Gastrocnemius medialis (tissue), 4 donors: ENCODE measurements around the gene CTTNBP2. TPM values are rescaled to one million over a fixed set of nuclear protein-coding genes. Genes with fewer than 3 reads are reported as not detected.

Source experiments
- ATAC-seq, 2 donors: fragments of 150-250 bp; one replicate each; pipeline ENCODE4 v1.9.1; 2016
- DNase-seq, 2 donors: peaks; one replicate each; pipeline ENCODE4 v3.0.0-alpha.2; 2019
- H3K27ac ChIP-seq, 4 donors: fragments of 200-600 bp; sonication (generic); 1 replicate in 1 of 4; 2 replicates in 3 of 4; pipeline ENCODE4 v1.5.1; 2016 to 2018; ENCODE audit warnings: mild to moderate bottlenecking in 2 of 4, moderate library complexity in 1 of 4
- H3K27me3 ChIP-seq, 3 donors: fragments of 200-600 bp; sonication (generic) in 2 of 3; 1 replicate in 1 of 3; 2 replicates in 2 of 3; pipeline versions ENCODE4 v1.5.1 to v1.6.0; 2016 to 2019; ENCODE audit warnings: mild to moderate bottlenecking in 1 of 3, moderate library complexity in 1 of 3
- H3K36me3 ChIP-seq, 2 donors: fragments of 200-600 bp; sonication (generic) in 1 of 2; one replicate each; pipeline ENCODE4 v1.5.1; 2017 to 2018
- H3K4me1 ChIP-seq, 2 donors: fragments of 200-600 bp; sonication (generic) in 1 of 2; one replicate each; pipeline ENCODE4 v1.5.1; 2016 to 2017; ENCODE audit warnings: mild to moderate bottlenecking in 2 of 2
- H3K4me3 ChIP-seq, 4 donors: fragments of 200-600 bp; sonication (generic) in 3 of 4; 1 replicate in 1 of 4; 2 replicates in 3 of 4; pipeline ENCODE4 v1.5.1; 2016 to 2019; ENCODE audit warnings: mild to moderate bottlenecking in 2 of 4
- H3K9me3 ChIP-seq, 3 donors: fragments of 200-600 bp; sonication (generic) in 2 of 3; 1 replicate in 1 of 3; 2 replicates in 2 of 3; pipeline ENCODE4 v1.5.1; 2016 to 2019
- CTCF ChIP-seq, 5 experiments: fragments of 450-650 bp in 3 of 5; fragments of 200-600 bp in 2 of 5; sonication (generic) in 2 of 5; IDR thresholded peaks in 4 of 5; conservative IDR thresholded peaks in 1 of 5; 1 replicate in 4 of 5; 2 replicates in 1 of 5; pipeline ENCODE4 v1.5.1; 2016 to 2019; ENCODE audit warnings: antibody characterized with exemption in 5 of 5, mild to moderate bottlenecking in 3 of 5, moderate library complexity in 3 of 5
- POLR2A ChIP-seq, 2 donors: fragments of 450-650 bp; IDR thresholded peaks; one replicate each; pipeline ENCODE4 v1.6.1; 2017; ENCODE audit warnings: antibody characterized with exemption in 2 of 2, mild to moderate bottlenecking in 2 of 2, moderate library complexity in 2 of 2
- in situ Hi-C, 4 donors: fragments of 200-750 bp; cut with MboI; loops; one replicate each; pipeline versions ENCODE4 v1.15.0 to v1.8.0; 2017; ENCODE audit warnings: low sequenced_read_pairs in 4 of 4
- intact Hi-C: fragments of 100-400 bp; cut with DNase I; formaldehyde crosslinking; loops from one replicate; pipeline ENCODE4 v1.15.1; 2023; ENCODE audit warnings: low total_unique reads
- total RNA-seq, 4 donors: library from RNA; depleted of rRNA; stranded (reverse); fragments of >200 nt; gene quantifications; one replicate each; pipeline versions ENCODE4 v1.1.0 to v1.2.3, GENCODE V29; 2016

The CTTNBP2 gene
- total RNA-seq, 4 donors from 2014 or later, result 0.49 to 1.8 (median 1.5) TPM

- ATAC-seq, result no peak
- in situ Hi-C loops, result no loop called here
- H3K4me3 ChIP-seq, result no peak overlapping the region
- H3K9me3 ChIP-seq, result no peaks in the 10 kb centered on the region
- no peak overlapping the region for H3K27ac ChIP-seq
- no peak for TF ChIP-seq CTCF (IDR thresholded peaks at IDR 0.05 in 4 of 5, conservative IDR thresholded peaks at IDR 0.05 in 1 of 5)
- no peak for TF ChIP-seq POLR2A (IDR thresholded peaks at IDR 0.05)
- intact Hi-C loops, result no loop called here
- no peaks in the 10 kb centered on the region for H3K36me3 ChIP-seq
- no peaks in the 10 kb centered on the region for H3K4me1 ChIP-seq
- DNase-seq, result no peak
- H3K27me3 ChIP-seq, result no peaks in the 10 kb centered on the region
These were observed 200.8 kb downstream of the CTTNBP2 start for GRCh38 chr7:117672453-117672852.

- no peaks in the 10 kb centered on the region for H3K9me3 ChIP-seq
- no peak for TF ChIP-seq POLR2A (IDR thresholded peaks at IDR 0.05)
- no peak for TF ChIP-seq CTCF (IDR thresholded peaks at IDR 0.05 in 4 of 5, conservative IDR thresholded peaks at IDR 0.05 in 1 of 5)
- H3K4me1 ChIP-seq, result no peaks in the 10 kb centered on the region
- no peak overlapping the region for H3K27ac ChIP-seq
- H3K36me3 ChIP-seq, result no peaks in the 10 kb centered on the region
- in situ Hi-C loops (no loop called here), intact Hi-C loops (no loop called here)
- H3K27me3 ChIP-seq, result no peaks in the 10 kb centered on the region
- DNase-seq, result no peak
- no peak for ATAC-seq
- no peak overlapping the region for H3K4me3 ChIP-seq
These were observed 203.4 kb downstream of the CTTNBP2 start for GRCh38 chr7:117669818-117670217.

GRCh38 chr7:117667456-117667855 lies 205.8 kb downstream of the CTTNBP2 start:
- Histone ChIP-seq H3K36me3 (no peaks in the 10 kb centered on the region), H3K4me3 (no peak overlapping the region), H3K27me3 (no peaks in the 10 kb centered on the region), H3K9me3 (no peaks in the 10 kb centered on the region), H3K27ac (no peak overlapping the region), H3K4me1 (no peaks in the 10 kb centered on the region)
- intact Hi-C loops, result no loop called here
- in situ Hi-C loops, result no loop called here
- TF ChIP-seq CTCF (IDR thresholded peaks at IDR 0.05 in 4 of 5, conservative IDR thresholded peaks at IDR 0.05 in 1 of 5), result no peak
- TF ChIP-seq POLR2A (IDR thresholded peaks at IDR 0.05), result no peak
- no peak for ATAC-seq
- DNase-seq, result no peak

GRCh38 chr7:117666689-117667088 lies 206.6 kb downstream of the CTTNBP2 start:
- Histone ChIP-seq H3K27me3 (no peaks in the 10 kb centered on the region), H3K27ac (no peak overlapping the region), H3K9me3 (no peaks in the 10 kb centered on the region), H3K4me3 (no peak overlapping the region), H3K4me1 (no peaks in the 10 kb centered on the region), H3K36me3 (no peaks in the 10 kb centered on the region)
- DNase-seq (no peak), ATAC-seq (no peak)
- TF ChIP-seq POLR2A (IDR thresholded peaks at IDR 0.05) (no peak), CTCF (IDR thresholded peaks at IDR 0.05 in 4 of 5, conservative IDR thresholded peaks at IDR 0.05 in 1 of 5) (no peak)
- in situ Hi-C loops (no loop called here), intact Hi-C loops (no loop called here)

- in situ Hi-C loops (no loop called here), intact Hi-C loops (no loop called here)
- no peak for ATAC-seq
- Histone ChIP-seq H3K4me1 (no peaks in the 10 kb centered on the region), H3K4me3 (no peak overlapping the region), H3K36me3 (no peaks in the 10 kb centered on the region), H3K27ac (no peak overlapping the region), H3K9me3 (no peaks in the 10 kb centered on the region), H3K27me3 (no peaks in the 10 kb centered on the region)
- no peak for DNase-seq
- TF ChIP-seq POLR2A (IDR thresholded peaks at IDR 0.05) (no peak), CTCF (IDR thresholded peaks at IDR 0.05 in 4 of 5, conservative IDR thresholded peaks at IDR 0.05 in 1 of 5) (no peak)
These were observed 207.2 kb downstream of the CTTNBP2 start for GRCh38 chr7:117666031-117666430.
